DMS79 treated with DMSO at 0.1 percent for 48 hours (cell line): ENCODE measurements around the gene BCAR1.

Experiments
- DNase-seq: peaks from one replicate; lab custom pipeline; 2025; lab: John Stamatoyannopoulos, UW

The BCAR1 gene

GRCh38 chr16:75238853-75239541 is 12.4 kb downstream of the BCAR1 start:
- DNase-seq = no peak

DNA sequence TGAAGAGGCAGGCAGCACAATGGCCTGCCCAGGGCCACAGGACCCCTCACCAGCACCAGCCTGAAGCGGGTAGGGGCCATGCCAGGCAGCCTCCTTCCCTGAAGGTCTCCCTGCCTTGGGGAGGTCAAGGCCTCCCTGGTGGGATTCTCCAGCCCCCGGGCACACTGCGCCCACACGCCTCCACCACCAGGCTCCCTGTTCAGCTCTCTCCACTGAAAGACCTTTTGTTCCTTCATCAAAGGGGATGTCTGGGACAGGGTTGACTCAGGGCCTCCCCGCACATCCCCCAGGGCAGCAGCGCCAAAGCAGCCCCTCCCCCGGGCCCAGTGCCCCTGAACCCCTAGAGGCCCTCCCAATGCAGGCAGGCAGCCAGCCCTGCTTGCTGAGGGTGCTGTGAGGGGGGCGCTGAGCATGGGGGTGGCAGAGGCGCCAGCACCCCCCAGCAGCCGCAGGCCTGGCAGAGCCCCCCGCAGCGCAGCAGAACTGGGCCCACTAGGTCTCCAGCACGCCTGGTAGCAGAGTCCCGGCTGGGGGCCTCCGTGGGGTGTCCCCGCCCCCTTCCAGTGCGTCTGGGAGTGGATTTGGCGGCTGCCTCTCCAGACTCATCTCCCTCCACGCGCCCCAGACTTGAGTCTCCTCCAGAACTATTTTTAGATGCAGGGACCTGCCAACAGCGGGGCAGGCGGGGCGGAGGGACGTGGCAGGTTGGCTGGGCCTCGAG is 13.1 kb downstream of the BCAR1 start:
- peak; percentile 2 for DNase-seq

GRCh38 chr16:75237398-75238131 is 13.9 kb downstream of the BCAR1 start:
- DNase-seq = no peak

DNA sequence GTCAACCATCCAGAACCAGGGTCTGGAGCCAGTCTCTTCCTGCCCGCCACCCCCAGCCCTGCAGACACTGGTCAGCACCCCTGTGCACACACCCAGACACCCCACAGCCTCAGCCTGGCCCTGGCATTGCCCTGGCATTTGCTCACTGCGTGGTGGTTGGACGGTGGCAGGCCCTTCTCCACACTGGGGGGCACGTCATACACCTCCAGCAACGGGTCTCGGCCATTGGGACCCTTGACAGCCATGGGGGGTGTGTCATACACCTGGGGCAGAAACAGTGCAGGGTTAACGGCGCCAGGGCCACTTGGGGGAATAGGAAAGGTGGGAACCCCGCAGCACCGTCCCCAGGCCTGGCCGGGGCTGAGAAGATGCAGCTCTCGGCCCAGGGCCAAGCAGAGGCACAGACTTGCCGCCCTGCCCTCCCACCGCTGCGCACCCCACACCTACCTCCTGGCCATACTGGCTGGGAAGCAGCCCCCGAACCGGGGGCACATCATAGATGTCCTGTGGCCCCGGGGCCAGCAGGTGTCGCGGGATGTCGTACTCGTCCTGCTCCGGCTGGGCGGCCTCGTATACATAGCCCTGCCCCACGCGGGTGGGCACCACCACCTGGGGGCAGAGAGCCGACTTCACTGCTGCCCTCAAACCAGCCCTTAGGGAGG is 14.6 kb downstream of the BCAR1 start:
- no peak for DNase-seq

- DNase-seq = no peak
Observed at GRCh38 chr16:75236232-75236631, 15.2 kb downstream of the BCAR1 start.

GRCh38 chr16:75235721-75236193 is 15.7 kb downstream of the BCAR1 start:
- no peak for DNase-seq

- DNase-seq = no peak
Observed at GRCh38 chr16:75234856-75235696, 16.3 kb downstream of the BCAR1 start.

- no peak for DNase-seq
Observed at GRCh38 chr16:75233611-75233938, 17.8 kb downstream of the BCAR1 start.

DNA sequence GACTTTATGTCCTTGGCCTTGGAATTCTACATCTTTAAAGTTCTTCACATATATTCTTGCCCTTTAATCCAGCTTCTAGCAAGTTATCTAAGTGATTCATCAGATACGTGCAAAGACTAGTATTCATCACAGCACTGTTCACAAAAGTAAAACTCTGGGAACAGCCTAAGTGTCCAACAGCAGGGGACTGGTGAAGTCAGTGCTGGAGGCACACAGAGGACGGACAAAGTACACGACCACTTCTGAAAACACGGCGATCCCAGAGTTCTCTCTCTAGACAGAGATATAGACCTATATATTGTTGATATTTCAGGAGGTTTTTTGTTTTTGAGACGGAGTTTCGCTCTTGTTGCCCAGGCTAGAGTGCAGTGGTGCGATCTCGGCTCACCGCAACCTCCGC is 19.9 kb downstream of the BCAR1 start:
- DNase-seq = no peak

GRCh38 chr16:75230471-75231110 is 20.8 kb downstream of the BCAR1 start:
- no peak for DNase-seq

DNA sequence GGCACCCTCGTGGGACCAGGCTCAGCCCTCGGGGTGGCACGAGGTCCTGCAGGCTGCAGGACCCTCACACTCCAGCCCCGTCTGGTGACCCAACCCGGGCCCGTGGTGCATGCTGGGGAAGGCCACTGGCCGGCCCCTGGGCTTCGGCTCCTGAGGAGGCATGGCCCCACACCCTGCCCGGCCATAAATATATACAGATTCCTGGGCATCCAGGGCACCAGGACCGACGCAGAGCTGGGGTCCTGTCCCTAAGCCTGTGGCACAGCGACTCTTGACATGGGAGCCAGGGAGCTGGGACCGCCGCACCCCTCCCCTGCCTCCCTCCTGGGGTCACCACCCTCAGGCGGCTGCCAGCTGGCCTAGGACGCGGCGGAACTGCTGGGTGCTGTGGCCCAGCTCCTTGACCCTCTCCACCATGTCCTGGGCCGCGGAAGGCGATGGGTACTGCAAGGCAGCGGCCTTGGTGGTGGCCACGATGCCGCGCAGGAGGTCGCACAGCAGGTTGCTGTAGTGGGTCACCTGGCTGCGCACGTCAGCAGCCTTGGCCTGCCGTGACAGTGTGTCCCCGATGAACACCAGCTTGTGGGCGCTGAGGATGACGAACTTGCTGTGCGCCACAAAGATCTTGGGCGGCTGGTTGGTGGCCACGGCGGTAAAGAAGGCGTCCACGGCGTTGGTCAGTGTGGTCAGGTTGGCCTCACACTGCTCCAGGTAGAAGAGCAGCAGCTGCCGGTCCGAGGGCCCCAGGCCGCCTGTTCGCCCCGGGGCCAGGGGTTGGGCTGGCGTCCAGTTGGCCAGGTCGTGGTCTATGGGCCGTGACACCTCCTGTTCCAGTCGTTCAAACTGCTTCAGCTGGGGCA is 22.0 kb downstream of the BCAR1 start:
- DNase-seq = no peak

DNA sequence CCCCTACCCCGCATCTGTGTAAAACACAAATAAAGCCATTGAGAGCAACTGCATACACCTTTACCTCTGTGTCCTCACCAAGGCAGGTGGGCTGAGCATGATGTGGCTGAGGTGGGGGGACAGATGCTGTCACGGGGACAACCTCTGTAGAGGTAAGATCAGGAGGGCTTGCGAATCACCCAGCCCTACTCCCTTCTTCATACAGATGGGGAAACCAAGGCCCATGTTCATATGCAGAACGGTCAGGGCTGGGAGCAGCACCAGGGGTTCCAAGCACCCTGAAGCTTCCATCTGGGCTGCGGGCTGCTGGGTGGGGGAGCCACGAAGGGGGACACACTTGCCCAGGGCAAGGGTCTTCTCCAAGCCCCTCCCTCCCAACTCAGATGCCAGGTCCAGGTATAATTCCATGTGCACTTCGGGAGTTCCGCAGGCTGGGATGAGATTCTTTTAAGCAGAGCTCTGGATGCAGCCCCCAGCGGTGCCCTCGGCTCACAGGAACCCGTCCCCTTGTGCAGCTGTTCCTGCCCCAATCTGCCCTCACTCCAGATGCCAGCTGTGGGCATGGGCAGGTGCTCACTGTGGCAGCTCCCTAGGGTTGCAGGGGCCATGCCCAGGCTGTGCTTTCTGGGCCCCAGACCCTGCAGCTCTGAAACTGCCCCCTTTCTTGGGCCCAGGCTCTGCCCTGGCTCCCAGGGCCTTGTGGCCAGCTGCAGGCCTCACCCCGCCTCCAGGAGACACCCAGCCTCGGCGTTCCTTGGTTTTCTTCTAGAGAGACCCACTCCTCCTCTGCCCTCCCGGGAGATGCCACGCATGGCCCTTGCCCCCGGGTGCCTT is 23.1 kb downstream of the BCAR1 start:
- DNase-seq = no peak

GRCh38 chr16:75227361-75228142 is 23.9 kb downstream of the BCAR1 start:
- DNase-seq = no peak

DNA sequence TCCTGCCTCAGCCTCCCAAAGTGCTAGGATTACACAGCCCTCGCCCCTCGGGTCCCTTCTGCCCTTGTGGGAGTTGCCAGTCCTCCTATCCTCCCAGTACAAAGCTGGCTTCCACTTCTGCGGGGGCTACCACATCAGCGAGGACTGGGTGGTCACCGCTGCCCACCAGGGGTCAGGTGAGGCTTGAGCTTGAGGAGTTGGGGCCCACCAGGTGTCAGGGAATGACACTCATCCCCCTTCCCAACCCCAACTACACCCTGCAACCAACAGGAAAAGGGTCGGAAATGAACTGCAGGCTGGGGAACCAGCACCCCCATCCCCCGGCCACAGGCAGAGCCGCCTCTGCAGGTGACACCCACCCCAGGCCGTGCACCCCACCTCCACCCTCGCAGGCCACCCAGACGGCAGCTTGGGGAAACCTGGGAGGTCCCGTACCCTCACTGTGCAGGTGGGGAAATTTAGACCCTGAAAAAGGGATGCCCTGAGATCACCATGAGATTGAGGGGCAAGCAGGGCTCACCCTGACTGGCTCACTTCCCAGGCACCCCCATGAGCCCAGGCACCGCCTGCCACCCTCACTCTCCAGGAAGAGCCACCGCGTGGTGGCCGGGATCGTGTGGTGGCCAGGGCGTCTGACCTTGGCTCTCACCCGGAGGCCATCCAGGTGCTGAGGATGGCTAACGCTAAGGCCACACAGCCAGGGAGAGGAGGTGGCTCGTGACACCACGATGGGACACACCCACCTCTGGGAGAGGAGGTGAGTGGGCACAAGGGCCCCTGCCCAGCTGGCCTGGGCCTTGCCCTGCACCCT is 24.7 kb downstream of the BCAR1 start:
- no peak for DNase-seq

DNA sequence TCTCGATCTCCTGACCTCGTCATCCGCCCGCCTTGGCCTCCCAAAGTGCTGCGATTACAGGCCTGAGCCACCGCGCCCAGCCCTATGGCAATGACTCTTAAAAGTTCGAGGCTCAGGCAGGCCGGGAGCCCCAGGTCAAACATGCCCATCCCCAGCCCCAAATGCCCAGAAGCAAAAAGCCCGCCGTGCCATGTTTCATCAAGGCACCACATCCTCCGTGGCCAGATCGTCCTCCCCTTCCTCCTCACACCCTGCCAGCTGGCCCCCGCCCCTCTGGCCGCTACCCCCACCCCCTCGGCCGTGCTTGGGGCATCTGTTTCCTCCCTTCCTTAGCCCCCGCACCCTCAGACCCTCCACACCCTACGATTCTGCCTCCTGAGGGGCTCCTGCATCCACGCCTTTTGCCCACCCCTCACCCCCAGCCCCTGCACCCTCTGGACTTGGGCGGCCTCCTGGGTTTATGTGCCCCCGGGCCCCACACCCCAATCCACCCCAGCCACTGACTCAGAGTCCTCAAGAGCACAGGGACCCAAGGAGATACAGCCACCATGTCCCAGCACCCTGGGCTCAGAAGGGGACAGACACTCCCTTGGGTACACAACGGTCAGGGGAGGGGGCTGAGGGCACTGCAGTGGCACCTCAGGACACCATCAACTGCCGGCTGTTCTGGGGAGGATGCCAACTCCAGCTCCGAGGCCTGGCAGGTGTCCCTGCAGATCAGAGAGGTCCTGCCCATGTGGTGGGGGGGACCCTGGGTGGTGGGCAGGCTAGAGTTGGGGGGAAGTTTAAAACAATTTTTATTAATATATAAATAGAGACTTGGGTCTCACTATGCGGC is 25.5 kb downstream of the BCAR1 start:
- DNase-seq = no peak

- DNase-seq = no peak
Observed at GRCh38 chr16:75225092-75225491, 26.3 kb downstream of the BCAR1 start.
